ENCODE measurements around the gene INTS3.
"Not testable (repeated sequence)": the region's sequence is repeated elsewhere in the genome, so short reads cannot be mapped to it uniquely, and the experiment has no call there.

INTS3 gene

GRCh38 chr1:153763365-153764225 lies 35.7 kb downstream of the INTS3 start:
- TF ChIP-seq ZNF274 (IDR thresholded peaks at IDR 0.05; ENCODE audit: low read depth, low read length) = no peak
- no peak overlapping the region for H3K4me3 ChIP-seq (ENCODE audit: low read length)

- no peak for TF ChIP-seq ZNF274 (IDR thresholded peaks at IDR 0.05; ENCODE audit: low read depth, low read length)
- H3K4me3 ChIP-seq (ENCODE audit: low read length) = no peak overlapping the region
Measured at GRCh38 chr1:153764310-153764709, 36.5 kb downstream of the INTS3 start.

DNA sequence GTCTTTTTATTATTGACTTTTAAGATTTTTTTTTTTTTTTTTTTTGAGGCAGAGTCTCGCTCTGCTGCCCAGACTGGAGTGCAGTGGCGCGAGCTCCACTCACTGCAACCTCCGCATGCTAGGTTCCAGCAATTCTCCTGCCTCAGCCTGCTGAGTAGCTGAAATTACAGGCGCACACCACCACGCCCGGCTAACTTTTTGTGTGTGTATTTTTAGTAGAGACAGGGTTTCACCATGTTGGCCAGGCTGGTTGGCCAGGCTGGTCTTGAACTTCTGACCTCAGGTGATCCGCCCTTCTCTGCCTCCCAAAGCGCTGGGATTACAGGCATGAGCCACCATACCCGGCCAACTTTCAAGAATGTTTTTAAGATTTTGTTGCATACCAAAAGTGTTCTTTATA lies 38.8 kb downstream of the INTS3 start:
- H3K4me3 ChIP-seq (ENCODE audit: low read length) = not testable (repeated sequence)

DNA sequence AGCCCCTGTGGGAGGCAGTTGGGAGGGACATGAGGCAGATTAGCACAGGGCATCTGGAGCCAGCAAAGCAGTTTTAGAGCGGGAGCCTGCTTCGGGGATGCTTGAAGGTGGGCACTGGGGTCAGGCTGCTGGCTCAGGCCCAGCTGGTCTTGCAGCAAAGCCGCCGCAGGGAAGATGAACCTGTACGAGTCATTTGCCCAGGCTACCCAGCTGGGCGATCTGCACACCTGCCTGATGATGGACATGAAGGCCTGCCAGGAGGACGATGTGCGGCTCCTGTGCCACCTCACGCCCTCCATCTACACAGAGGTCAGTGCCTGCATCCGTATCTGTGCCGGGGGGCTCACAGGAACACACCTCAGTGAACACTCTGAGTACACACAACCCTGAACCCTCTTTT lies 39.7 kb downstream of the INTS3 start:
- no peak for TF ChIP-seq ZNF274 (IDR thresholded peaks at IDR 0.05; ENCODE audit: low read depth, low read length)
- H3K4me3 ChIP-seq (ENCODE audit: low read length) = no peak overlapping the region

DNA sequence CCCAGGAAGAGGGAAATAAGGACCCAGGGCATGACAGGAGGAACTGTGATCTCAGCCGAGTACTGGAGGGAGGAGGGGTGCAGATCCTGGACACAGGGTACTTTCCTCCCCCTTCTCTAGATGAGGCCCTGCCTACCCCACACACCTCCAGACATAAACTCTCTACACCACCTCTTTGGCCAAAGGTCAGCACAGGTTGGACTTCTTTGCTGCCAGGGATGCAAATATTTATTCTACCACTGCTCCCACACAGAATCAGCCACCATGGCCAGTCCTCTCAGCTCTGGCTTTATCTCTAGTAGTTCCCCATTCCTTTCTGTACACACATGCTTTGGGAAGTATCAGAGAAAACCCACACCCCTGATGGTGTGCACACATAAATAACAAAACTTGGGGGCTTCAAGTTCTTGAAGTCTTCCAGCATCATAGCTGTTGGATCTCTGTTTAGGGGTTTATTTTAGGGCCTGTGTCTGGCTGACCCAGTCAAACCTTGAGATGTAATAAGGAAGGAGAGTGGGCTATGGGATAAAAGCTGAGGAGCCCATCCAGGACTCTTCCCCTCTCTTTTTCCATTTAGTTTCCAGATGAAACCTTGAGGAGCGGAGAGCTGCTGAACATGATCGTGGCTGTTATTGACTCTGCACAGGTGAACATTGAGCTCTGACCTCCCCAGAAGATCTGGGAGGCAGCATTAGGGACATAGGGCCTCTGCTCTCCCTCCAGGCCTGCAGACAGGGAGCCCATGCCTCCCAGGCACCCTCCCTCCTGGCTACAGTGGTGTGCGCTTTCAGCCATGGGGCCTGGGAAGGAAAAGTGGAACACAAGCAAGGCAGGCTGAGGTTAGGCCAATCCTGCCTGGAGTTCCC lies 40.7 kb downstream of the INTS3 start:
- no peak overlapping the region for H3K4me3 ChIP-seq (ENCODE audit: low read length)
- TF ChIP-seq ZNF274 (IDR thresholded peaks at IDR 0.05; ENCODE audit: low read depth, low read length) = no peak

DNA sequence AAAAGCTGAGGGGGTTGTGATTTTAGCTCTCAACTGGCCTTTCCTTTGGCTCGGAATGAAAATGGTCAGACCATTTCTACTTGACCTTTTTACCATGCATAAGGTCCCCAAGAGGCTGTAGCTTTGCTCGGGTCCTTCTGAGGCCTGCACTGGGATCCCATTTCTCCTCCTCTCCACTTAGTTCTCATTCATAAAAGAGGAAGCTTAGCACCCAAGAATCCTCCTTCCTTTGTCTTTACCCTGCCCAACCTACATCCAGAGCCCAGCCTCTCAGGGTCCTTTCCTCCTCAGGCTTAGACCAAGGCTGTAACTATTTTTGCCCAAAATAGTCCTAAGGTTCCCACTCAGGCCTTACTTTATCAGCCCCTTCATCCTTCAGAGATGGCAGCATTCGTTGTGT lies 41.4 kb downstream of the INTS3 start:
- no peak for TF ChIP-seq ZNF274 (IDR thresholded peaks at IDR 0.05; ENCODE audit: low read depth, low read length)
- no peak overlapping the region for H3K4me3 ChIP-seq (ENCODE audit: low read length)

- H3K4me3 ChIP-seq (ENCODE audit: low read length) = no peak overlapping the region
- no peak for TF ChIP-seq ZNF274 (IDR thresholded peaks at IDR 0.05; ENCODE audit: low read depth, low read length)
Measured at GRCh38 chr1:153770797-153771196, 42.9 kb downstream of the INTS3 start.

DNA sequence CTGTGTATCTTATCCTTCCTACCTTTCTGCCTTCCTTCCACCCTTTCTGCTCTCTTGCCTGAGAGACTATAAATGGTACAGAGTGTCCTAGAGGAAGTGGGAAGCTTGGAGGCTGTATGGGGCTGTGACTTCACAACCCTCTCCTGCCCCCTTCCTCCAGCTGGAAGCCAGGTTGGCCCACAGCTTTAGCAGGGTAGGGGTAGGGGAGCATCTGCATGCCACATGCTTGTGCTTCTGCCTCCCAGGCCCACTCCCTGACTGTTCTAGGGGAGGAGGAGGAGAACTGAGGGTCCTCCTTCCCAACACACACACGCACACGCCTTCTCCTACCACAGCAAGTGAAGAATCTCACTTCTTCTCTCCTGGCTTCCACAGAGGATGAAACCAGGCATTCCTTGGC lies 43.4 kb downstream of the INTS3 start:
- no peak overlapping the region for H3K4me3 ChIP-seq (ENCODE audit: low read length)
- TF ChIP-seq ZNF274 (IDR thresholded peaks at IDR 0.05; ENCODE audit: low read depth, low read length) = no peak

- H3K4me3 ChIP-seq (ENCODE audit: low read length) = no peak overlapping the region
Measured at GRCh38 chr1:153771841-153772593, 44.2 kb downstream of the INTS3 start.

DNA sequence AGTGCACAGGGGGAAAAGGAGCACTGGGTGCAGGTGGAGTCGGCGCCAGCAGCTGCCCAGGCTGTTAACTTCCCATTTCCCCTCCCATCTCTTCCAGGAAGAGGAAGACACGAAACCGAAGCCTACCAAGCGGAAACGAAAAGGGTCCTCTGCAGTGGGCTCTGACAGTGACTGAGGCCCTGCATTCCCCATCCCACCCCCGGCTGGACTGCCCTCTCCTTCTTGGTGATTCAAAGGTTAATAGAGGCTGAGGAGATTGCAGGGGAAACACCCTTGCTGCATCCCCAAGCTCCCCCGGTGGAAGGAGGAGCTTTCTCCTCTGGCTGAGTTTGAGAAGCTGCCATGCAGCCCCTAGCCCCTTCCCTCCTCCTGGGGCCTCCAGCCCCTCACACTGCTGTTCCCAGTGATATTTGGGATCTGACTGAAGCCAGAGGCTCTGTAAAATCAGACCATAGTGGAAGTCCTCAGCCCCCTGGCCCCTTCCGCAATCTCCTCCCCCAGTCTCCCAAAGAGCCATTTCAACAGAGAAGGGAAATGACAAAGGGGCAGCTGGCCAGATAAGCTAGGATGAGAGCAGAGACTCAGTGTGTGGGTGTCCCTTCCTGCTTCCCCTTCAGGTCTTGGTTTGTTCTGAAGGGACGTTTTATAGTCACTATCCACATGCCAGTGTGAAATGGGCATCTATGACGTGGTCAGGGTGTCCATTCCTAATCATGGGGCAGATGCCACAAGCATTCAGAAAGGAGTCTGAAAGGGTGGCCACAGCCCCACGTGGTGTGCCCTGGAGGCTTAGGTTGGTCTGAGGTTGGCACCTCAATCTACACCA lies 45.5 kb downstream of the INTS3 start:
- TF ChIP-seq ZNF274 (IDR thresholded peaks at IDR 0.05; ENCODE audit: low read depth, low read length) = no peak
- H3K4me3 ChIP-seq (ENCODE audit: low read length) = no peak overlapping the region

More at GRCh38 chr1:153771841-153772593, 44.2 kb downstream of the INTS3 start:
- no peak for TF ChIP-seq ZNF274 (IDR thresholded peaks at IDR 0.05; ENCODE audit: low read depth, low read length)

GRCh38 chr1:153774026-153774595 lies 46.3 kb downstream of the INTS3 start:
- no peak overlapping the region for H3K4me3 ChIP-seq (ENCODE audit: low read length)

GRCh38 chr1:153774780-153775457 lies 47.1 kb downstream of the INTS3 start, which contains the start of gene SLC27A3:
Gene SLC27A3, plus strand, starts transcription at chr1:153775407. Its CDS starts 91 bp downstream, at chr1:153775498.
- H3K4me3 ChIP-seq (ENCODE audit: low read length) = peak within 1 kb of the TSS; percentile 59; the same call in 1 of the 2 replicates
- no peak for TF ChIP-seq ZNF274 (IDR thresholded peaks at IDR 0.05; ENCODE audit: low read depth, low read length)

More at GRCh38 chr1:153774026-153774595, 46.3 kb downstream of the INTS3 start:
- TF ChIP-seq ZNF274 (IDR thresholded peaks at IDR 0.05; ENCODE audit: low read depth, low read length) = no peak

Data from GM08714 (cell line).